ENCODE measurements around the gene AHRR.

Gene AHRR

DNA sequence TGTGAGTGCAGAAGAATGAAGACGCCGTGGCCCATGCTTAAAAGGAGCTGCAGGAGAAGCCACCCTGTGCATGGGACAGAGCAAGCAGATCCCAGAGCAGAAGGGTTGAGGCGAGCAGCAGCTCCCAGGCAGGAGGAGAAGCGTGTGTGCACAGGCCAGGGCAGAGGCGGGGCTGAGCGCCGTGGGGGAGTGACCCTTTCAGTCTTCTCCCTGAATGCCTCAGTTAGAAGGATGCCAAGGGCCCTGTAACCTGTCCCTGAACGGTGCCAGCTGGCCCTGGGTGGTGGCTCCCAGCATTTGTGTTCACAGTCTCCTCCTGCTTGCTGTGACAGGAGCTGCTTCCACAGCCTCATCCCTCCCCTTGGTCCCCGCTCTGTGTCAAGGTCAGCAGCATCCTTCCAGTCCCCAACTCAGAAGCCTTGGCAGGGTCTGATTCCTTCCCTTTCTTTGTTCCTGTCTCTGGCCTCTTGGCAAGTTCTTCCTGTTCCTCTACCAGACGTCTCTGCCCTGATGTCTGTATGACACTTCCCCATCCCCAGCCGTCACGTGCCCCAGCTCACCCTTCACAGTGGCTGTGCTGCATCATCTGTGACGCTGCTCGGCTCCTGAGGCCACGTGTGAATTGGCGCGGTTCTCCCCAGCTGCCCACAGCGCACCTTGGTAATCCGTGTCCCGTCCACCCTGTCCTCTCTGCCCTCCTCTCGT, 126.7 kb downstream of the AHRR start:
- Mint-ChIP-seq H3K9me3 (peaks cover 8% of the 10 kb centered on the region), H3K27ac (ENCODE audit: low read depth) (no peak overlapping the region), H3K4me1 (peaks cover 54% of the 10 kb centered on the region), H3K4me3 (no peak overlapping the region), H3K27me3 (no peaks in the 10 kb centered on the region), H3K36me3 (ENCODE audit: insufficient read depth) (peaks cover 56% of the 10 kb centered on the region)
- ATAC-seq (replicated peaks; ENCODE audit: extremely low read depth, poor library complexity, severe bottlenecking) (no peak), DNase-seq (ENCODE audit: low spot score in 2 of 2) (no peak)

DNA sequence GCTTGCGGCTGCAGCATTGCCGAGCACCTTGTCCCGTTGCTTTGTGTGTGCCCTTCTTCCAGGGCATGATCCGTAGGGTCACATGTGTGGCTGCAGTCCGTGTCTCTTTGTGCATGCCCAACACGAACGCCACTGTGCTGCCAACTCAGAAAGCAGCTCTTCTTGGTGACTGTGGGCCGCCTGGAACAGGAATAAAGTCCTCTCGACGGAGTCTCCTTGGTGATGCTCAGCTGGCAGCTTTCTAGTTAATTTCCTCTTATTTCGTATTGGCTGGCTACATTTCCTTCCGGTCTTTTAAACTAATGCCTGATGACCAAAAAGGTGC, 127.2 kb downstream of the AHRR start:
- no peak for ATAC-seq (replicated peaks; ENCODE audit: extremely low read depth, poor library complexity, severe bottlenecking)
- H3K36me3 Mint-ChIP-seq (ENCODE audit: insufficient read depth), result peaks cover 61% of the 10 kb centered on the region
- H3K27ac Mint-ChIP-seq (ENCODE audit: low read depth), result no peak overlapping the region
- no peaks in the 10 kb centered on the region for H3K27me3 Mint-ChIP-seq
- DNase-seq (ENCODE audit: low spot score in 2 of 2), result no peak
- no peak overlapping the region for H3K4me3 Mint-ChIP-seq
- peaks cover 59% of the 10 kb centered on the region for H3K4me1 Mint-ChIP-seq
- peaks cover 8% of the 10 kb centered on the region for H3K9me3 Mint-ChIP-seq

DNA sequence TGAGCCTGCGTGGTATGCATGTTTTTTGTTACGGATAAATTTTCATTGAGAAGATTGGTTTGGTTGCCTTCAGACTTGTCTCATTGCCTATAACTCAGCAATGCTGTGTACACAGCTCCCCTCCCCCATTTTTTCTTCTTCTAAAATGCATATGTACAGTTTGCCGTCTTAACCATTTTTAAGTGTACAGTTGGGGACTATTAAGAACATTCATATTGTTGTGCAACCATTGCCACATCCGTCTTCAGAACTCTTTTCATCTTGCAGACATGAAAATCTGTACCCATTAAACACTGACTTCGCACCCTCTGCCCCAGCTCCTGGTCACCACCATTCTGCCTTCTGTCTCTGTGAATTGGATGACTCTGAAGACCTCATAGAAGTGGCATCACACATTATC, 127.6 kb downstream of the AHRR start:
- H3K4me1 Mint-ChIP-seq, result peaks cover 61% of the 10 kb centered on the region
- ATAC-seq (replicated peaks; ENCODE audit: extremely low read depth, poor library complexity, severe bottlenecking) (no peak), DNase-seq (ENCODE audit: low spot score in 2 of 2) (no peak)
- no peak overlapping the region for H3K4me3 Mint-ChIP-seq
- no peaks in the 10 kb centered on the region for H3K27me3 Mint-ChIP-seq
- peaks cover 60% of the 10 kb centered on the region for H3K36me3 Mint-ChIP-seq (ENCODE audit: insufficient read depth)
- peaks cover 8% of the 10 kb centered on the region for H3K9me3 Mint-ChIP-seq
- H3K27ac Mint-ChIP-seq (ENCODE audit: low read depth), result peak overlapping the region; percentile 13

DNA sequence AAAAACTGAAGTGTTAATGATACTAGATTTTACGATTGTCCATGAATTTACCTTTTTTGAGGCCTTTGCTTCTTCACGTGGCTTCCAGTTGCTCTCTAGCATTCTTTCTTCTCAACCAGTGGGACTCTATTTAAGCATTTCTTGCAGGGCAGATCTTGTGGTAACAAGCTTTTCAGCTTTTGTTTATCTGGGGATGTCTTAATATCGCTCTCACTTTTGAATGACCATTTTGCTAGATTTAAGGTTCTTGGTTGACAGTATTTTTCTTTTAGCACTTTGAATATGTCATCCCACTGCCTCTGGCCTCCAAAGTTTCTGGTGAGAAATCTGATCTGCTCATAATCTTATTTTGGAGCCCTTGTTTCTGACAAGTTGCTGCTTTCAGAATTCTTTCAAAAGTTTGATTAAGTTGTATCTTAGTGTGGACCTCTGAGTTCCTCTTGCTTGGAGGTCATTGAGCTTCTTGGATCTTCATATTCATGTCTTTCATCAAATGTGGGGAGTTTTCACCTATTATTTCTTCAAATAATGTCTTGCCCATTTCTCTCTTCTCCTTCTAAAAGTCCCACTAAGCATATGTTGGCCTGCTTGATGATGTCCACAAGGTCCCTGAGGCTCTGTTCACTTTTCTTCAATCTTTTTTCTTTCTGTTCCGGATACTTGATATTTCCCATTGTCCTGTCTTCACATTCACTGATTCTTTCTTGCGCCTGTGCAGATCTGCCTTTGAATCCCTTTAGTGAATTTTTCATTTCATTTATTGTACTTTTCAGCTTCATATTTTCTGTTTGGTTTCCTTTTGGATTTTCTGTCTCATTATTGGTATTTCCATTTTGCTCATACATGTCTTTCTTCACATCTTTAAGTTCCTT, 130.3 kb downstream of the AHRR start:
- peaks cover 46% of the 10 kb centered on the region for H3K4me1 Mint-ChIP-seq
- no peak overlapping the region for H3K27ac Mint-ChIP-seq (ENCODE audit: low read depth)
- H3K4me3 Mint-ChIP-seq, result no peak overlapping the region
- no peaks in the 10 kb centered on the region for H3K27me3 Mint-ChIP-seq
- DNase-seq (ENCODE audit: low spot score in 2 of 2) (no peak), ATAC-seq (replicated peaks; ENCODE audit: extremely low read depth, poor library complexity, severe bottlenecking) (no peak)
- H3K36me3 Mint-ChIP-seq (ENCODE audit: insufficient read depth), result peaks cover 66% of the 10 kb centered on the region
- peaks cover 8% of the 10 kb centered on the region for H3K9me3 Mint-ChIP-seq

DNA sequence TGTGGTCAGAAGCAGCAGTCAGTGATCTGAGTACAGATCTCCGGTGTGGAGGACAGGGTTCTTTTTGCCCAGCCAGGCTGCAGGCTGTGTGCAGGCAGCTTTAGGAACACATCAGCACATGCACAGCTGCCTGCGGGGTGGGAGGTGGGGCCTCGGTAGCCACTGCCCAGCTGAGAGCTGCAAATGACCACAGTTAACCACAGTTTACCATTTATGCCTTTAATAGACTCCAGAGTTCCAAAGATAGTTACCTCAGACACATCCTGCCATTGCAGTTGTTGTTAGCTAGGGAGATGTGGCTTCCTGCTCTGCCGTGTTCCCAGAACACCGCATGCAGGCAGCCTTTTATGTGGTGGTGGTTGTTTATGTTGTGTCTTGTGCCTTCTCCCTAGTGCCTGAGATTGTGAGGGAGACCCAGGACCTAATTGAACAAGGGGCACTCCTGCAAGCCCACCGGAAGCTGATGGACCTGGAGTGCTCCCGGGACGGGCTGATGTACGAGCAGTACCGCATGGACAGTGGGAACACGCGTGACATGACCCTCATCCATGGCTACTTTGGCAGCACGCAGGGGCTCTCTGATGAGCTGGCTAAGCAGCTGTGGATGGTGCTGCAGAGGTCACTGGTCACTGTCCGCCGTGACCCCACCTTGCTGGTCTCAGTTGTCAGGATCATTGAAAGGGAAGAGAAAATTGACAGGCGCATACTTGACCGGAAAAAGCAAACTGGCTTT, 131.6 kb downstream of the AHRR start:
- ATAC-seq (replicated peaks; ENCODE audit: extremely low read depth, poor library complexity, severe bottlenecking) (no peak), DNase-seq (ENCODE audit: low spot score in 2 of 2) (no peak)
- Mint-ChIP-seq H3K4me1 (peaks cover 42% of the 10 kb centered on the region), H3K27me3 (no peaks in the 10 kb centered on the region), H3K9me3 (peaks cover 8% of the 10 kb centered on the region), H3K4me3 (no peak overlapping the region), H3K27ac (ENCODE audit: low read depth) (no peak overlapping the region), H3K36me3 (ENCODE audit: insufficient read depth) (peaks cover 63% of the 10 kb centered on the region)

DNA sequence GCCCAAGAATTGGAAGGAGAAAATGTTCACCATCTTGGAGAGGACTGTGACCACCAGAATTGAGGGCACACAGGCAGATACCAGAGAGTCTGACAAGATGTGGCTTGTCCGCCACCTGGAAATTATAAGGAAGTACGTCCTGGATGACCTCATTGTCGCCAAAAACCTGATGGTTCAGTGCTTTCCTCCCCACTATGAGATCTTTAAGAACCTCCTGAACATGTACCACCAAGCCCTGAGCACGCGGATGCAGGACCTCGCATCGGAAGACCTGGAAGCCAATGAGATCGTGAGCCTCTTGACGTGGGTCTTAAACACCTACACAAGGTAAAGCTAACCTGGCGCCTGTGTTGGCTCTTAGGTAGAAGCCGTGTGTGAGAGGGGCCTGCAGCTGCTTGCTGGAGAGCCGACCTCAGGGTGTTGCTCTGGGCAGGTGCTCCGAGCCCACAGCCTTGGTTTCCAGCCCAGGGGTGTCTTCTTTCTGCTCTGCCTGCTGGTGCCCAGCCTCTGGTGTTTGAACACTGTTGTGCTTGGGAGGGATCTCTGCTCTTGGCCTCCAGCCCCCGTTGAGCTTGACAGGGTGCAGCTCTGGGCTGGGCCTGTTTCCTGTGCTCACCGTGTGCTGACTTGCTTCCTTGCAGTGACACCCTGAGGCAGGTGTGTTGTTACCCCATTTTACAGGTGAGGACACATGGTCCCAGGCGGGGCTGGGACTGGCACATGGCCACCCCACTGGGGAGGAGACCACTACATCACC, 132.4 kb downstream of the AHRR start:
- ATAC-seq (replicated peaks; ENCODE audit: extremely low read depth, poor library complexity, severe bottlenecking) (no peak), DNase-seq (ENCODE audit: low spot score in 2 of 2) (no peak)
- Mint-ChIP-seq H3K27ac (ENCODE audit: low read depth) (no peak overlapping the region), H3K27me3 (no peaks in the 10 kb centered on the region), H3K4me3 (no peak overlapping the region), H3K4me1 (peaks cover 42% of the 10 kb centered on the region), H3K36me3 (ENCODE audit: insufficient read depth) (peaks cover 62% of the 10 kb centered on the region), H3K9me3 (peaks cover 8% of the 10 kb centered on the region)

DNA sequence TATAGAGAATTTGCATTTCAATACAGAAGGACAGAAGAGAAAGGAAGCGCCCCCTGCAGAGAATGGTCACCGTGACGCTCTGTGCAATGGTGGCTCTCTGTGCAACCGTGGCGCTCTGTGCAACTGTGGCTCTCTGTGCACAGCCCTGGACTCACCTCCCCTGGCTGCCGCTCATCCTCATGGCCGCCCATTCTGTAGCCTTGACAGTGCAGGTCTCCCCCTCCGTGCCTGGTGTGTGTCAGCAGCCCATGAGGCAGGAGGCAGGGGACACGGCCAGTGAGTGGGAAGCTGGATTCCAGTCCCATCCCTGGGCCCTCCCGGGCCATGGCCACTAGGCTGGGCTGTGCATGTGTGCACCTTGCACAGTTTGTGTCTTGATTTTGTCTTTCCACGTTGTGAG, 133.4 kb downstream of the AHRR start:
- Mint-ChIP-seq H3K4me1 (peaks cover 44% of the 10 kb centered on the region), H3K4me3 (no peak overlapping the region), H3K27ac (ENCODE audit: low read depth) (no peak overlapping the region), H3K9me3 (peaks cover 8% of the 10 kb centered on the region), H3K36me3 (ENCODE audit: insufficient read depth) (peaks cover 58% of the 10 kb centered on the region), H3K27me3 (no peaks in the 10 kb centered on the region)
- DNase-seq (ENCODE audit: low spot score in 2 of 2) (no peak), ATAC-seq (replicated peaks; ENCODE audit: extremely low read depth, poor library complexity, severe bottlenecking) (no peak)

DNA sequence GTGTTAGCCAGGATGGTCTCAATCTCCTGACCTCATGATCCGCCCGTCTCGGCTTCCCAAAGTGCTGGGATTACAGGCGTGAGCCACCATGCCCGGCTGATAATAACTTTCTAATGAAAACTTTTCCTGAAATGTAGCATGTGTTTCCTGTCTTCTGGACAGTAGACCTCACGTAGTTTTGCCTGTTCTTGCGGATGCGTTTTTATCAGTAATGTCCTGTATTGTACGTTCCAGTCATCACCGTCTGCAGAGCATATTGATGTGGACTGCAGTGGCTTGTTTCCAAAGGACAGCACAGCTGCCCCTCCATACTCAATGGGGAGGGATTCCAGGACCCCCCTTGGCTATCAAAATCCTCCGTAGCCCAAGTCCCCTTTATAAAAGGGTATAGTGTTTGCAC, 134.3 kb downstream of the AHRR start:
- peak overlapping the region; percentile 22 for H3K27ac Mint-ChIP-seq (ENCODE audit: low read depth)
- H3K4me3 Mint-ChIP-seq, result no peak overlapping the region
- no peaks in the 10 kb centered on the region for H3K27me3 Mint-ChIP-seq
- H3K9me3 Mint-ChIP-seq, result peaks cover 8% of the 10 kb centered on the region
- peaks cover 57% of the 10 kb centered on the region for H3K36me3 Mint-ChIP-seq (ENCODE audit: insufficient read depth)
- DNase-seq (ENCODE audit: low spot score in 2 of 2) (no peak), ATAC-seq (replicated peaks; ENCODE audit: extremely low read depth, poor library complexity, severe bottlenecking) (no peak)
- H3K4me1 Mint-ChIP-seq, result peaks cover 39% of the 10 kb centered on the region

DNA sequence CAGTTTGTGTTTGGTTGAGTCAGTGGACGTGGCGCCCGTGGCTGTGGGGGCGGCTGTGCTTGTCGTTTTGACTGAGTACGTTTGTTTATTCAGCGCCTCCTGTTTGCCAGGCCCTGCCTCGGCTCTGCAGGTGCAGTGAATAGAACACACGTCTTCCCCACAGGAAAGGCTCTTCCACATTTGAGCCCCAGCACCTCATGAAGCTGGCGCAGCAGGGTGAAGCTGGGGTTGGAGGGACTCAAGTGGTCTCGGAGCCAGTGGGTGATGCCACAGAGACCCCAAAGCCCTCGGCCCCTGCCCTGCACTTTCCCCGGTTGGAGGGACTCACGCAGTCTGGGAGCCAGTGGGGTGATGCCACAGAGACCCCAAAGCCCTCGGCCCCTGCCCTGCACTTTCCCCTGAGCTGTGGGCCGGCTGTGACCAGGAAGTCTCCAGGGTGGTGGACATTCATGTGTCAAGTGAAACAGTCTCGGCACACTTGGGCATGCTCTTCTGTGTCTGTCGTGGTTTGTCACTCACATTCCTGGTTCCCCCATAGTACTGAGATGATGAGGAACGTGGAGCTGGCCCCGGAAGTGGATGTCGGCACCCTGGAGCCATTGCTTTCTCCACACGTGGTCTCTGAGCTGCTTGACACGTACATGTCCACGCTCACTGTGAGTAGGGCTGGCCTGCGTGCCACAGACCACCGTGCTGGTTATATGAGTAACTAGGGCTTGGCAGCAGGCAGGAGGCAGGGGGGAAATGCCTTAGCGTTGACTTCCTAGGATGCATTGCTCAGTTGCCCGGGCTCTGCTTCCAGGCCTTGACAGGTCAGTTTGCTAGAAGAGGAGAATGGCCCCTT, 135.1 kb downstream of the AHRR start:
- H3K4me1 Mint-ChIP-seq, result peaks cover 39% of the 10 kb centered on the region
- no peak overlapping the region for H3K4me3 Mint-ChIP-seq
- ATAC-seq (replicated peaks; ENCODE audit: extremely low read depth, poor library complexity, severe bottlenecking) (no peak), DNase-seq (ENCODE audit: low spot score in 2 of 2) (no peak)
- no peak overlapping the region for H3K27ac Mint-ChIP-seq (ENCODE audit: low read depth)
- H3K27me3 Mint-ChIP-seq, result no peaks in the 10 kb centered on the region
- H3K9me3 Mint-ChIP-seq, result peaks cover 8% of the 10 kb centered on the region
- peaks cover 56% of the 10 kb centered on the region for H3K36me3 Mint-ChIP-seq (ENCODE audit: insufficient read depth)

DNA sequence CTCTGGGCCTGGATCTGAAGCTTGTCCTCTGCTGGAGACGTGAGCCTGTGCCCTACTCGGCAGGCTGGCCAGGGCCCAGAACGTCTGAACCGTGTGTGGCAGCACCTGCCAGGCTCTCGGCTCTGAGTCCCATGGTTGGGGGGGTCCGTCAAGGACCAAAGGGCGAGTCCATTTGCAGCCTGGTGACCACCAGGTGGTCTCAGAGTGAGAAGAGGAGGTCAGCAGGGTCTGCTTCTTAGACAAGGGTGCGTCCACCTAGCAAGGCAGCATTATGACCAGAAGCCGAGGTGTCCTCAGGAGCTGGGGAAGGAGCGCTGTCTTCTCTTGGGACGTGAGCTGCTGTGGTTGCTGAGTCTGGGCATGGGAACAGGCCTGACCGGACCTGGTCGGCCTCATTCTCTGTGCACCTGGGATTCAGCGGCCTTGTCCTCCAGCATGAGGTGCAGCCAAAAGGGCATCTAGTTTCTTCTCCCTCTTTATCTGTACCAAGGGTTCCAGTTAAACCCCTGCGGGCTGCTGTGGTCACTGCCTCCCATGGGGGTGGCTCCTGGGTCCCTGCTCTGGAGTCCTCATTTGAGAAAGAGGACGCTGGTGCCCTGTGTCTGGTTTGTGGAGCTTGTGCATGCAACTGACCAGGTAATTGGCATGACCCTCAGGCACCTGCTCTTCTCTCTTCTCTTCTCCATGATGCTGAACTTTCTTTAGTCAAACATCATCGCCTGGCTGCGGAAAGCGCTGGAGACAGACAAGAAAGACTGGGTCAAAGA, 135.9 kb downstream of the AHRR start:
- H3K4me3 Mint-ChIP-seq, result no peak overlapping the region
- no peak overlapping the region for H3K27ac Mint-ChIP-seq (ENCODE audit: low read depth)
- peaks cover 33% of the 10 kb centered on the region for H3K4me1 Mint-ChIP-seq
- H3K9me3 Mint-ChIP-seq, result peaks cover 1% of the 10 kb centered on the region
- H3K36me3 Mint-ChIP-seq (ENCODE audit: insufficient read depth), result peaks cover 55% of the 10 kb centered on the region
- no peak for DNase-seq (ENCODE audit: low spot score in 2 of 2)
- ATAC-seq (replicated peaks; ENCODE audit: extremely low read depth, poor library complexity, severe bottlenecking), result no peak
- H3K27me3 Mint-ChIP-seq, result no peaks in the 10 kb centered on the region
